ENCODE results near the gene KRT16. TPM values are rescaled to one million over a fixed set of nuclear protein-coding genes. Genes with fewer than 3 reads are reported as not detected.

KRT16 gene
- total and polyA plus RNA-seq, 2 donors (not counting 1 experiment from before 2014, with no cell fraction given): not detected

- intact Hi-C loops (cut with micrococcal nuclease): loop anchor here (5.0 kb wide), 1 partner anchor 1028 kb away; no protein-coding TSS in a partner anchor
- POLR2A ChIA-PET: interaction anchor here (0.8 kb wide), 1 partner anchor 13 kb away, joined by 3 read pairs; no protein-coding TSS in a partner anchor
- H3K9me3 ChIP-seq (ENCODE audit: control extremely low read depth in 1 of 3, control insufficient read depth in 2 of 3, insufficient read depth in 1 of 3, low read length in 2 of 3): no peaks in the 10 kb centered on the region
- CTCF ChIA-PET: interaction anchor here (0.7 to 11.9 kb wide), 15 partner anchors 8 to 1110 kb away, joined by 3 to 438 read pairs (median 10); partner anchors contain the start of gene EIF1
- 91% methylated on average over 10 of the region's 10 CpGs for WGBS (ENCODE audit: insufficient coverage)
- H3K27me3 ChIP-seq (replicated peaks in 1 of 4; ENCODE audit: control extremely low read depth in 1 of 4, control insufficient read depth in 3 of 4, insufficient read depth in 4 of 4, low read length in 3 of 4): peaks cover 0 to 5% (median 1%) of the 10 kb centered on the region in 4 experiments
- H3K4me1 ChIP-seq (ENCODE audit: control insufficient read depth in 2 of 2, insufficient read depth in 2 of 2, low read length in 2 of 2): peaks cover 9 to 18% of the 10 kb centered on the region in 2 donors
- no peak overlapping the region for H3K9ac ChIP-seq (ENCODE audit: low read length)
- H3K27ac ChIP-seq (ENCODE audit: low read length in 2 of 2): no peak overlapping the region
- Mint-ChIP-seq H3K9me3 (ENCODE audit: insufficient read depth) (no peaks in the 10 kb centered on the region), H3K27ac (no peak overlapping the region), H3K4me1 (peaks cover 12% of the 10 kb centered on the region), H3K4me3 (no peak overlapping the region), H3K27me3 (no peaks in the 10 kb centered on the region)
- no peak overlapping the region for H3K4me2 ChIP-seq (replicated peaks; ENCODE audit: low read depth, low read length, poor library complexity, severe bottlenecking)
- H3K4me3 ChIP-seq (ENCODE audit: control extremely low read depth in 1 of 5, extremely low read depth in 1 of 5, insufficient read depth in 1 of 5, low read depth in 2 of 5, low read length in 4 of 5): no peak overlapping the region
- no peak for DNase-seq
- no peaks in the 10 kb centered on the region for H3K36me3 ChIP-seq (replicated peaks in 1 of 2; ENCODE audit: control extremely low read depth in 1 of 2, control insufficient read depth in 1 of 2, extremely low read depth in 1 of 2, insufficient read depth in 2 of 2, low read length in 1 of 2)
- H4K20me1 ChIP-seq (ENCODE audit: control insufficient read depth, insufficient read depth, low read length, poor library complexity, severe bottlenecking): no peaks in the 10 kb centered on the region
- H2AFZ ChIP-seq (ENCODE audit: insufficient read depth, low read depth, low read length, poor library complexity, severe bottlenecking): no peak overlapping the region
- ATAC-seq (ENCODE audit: low read depth): no peak
- TF ChIP-seq, protein P1, sequence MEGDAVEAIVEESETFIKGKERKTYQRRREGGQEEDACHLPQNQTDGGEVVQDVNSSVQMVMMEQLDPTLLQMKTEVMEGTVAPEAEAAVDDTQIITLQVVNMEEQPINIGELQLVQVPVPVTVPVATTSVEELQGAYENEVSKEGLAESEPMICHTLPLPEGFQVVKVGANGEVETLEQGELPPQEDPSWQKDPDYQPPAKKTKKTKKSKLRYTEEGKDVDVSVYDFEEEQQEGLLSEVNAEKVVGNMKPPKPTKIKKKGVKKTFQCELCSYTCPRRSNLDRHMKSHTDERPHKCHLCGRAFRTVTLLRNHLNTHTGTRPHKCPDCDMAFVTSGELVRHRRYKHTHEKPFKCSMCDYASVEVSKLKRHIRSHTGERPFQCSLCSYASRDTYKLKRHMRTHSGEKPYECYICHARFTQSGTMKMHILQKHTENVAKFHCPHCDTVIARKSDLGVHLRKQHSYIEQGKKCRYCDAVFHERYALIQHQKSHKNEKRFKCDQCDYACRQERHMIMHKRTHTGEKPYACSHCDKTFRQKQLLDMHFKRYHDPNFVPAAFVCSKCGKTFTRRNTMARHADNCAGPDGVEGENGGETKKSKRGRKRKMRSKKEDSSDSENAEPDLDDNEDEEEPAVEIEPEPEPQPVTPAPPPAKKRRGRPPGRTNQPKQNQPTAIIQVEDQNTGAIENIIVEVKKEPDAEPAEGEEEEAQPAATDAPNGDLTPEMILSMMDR (IDR thresholded peaks at IDR 0.05): no peak
- TF ChIP-seq EZH2 (IDR thresholded peaks at IDR 0.05; ENCODE audit: borderline replicate concordance, insufficient read depth, low read depth, low read length, poor library complexity, severe bottlenecking): no peak
- no peaks in the 10 kb centered on the region for H3K79me2 ChIP-seq (ENCODE audit: control insufficient read depth, insufficient read depth, low read length)
These were observed 37.5 kb upstream of the KRT16 start for GRCh38 chr17:41649923-41650519.

Data from B cell (primary cell).